GM21526 (cell line): ENCODE results near the gene BRINP1.

Source experiments
- ATAC-seq: cut with Tn5 transposase; IDR thresholded peaks from one replicate; pipeline ENCODE4 v1.9.1; 2021; ENCODE audit warnings: moderate library complexity; ENCODE audit not compliant: unreplicated experiment, low FRiP score

BRINP1 gene

GRCh38 chr9:119368681-119369581 is at the start of gene BRINP1:
Gene BRINP1 (minus strand): TSS chr9:119369435. CDS start chr9:119313355, 56,080 bp downstream.
- ATAC-seq, result no peak

GRCh38 chr9:119418721-119419120 is 49.5 kb upstream of the BRINP1 start:
- no peak for ATAC-seq

- ATAC-seq, result no peak
Observed at GRCh38 chr9:119416793-119417192, 47.6 kb upstream of the BRINP1 start.

GRCh38 chr9:119412399-119412798 is 43.2 kb upstream of the BRINP1 start:
- no peak for ATAC-seq

- ATAC-seq, result no peak
Observed at GRCh38 chr9:119409552-119409951, 40.3 kb upstream of the BRINP1 start.

- ATAC-seq, result no peak
Observed at GRCh38 chr9:119400606-119401005, 31.4 kb upstream of the BRINP1 start.

GRCh38 chr9:119398350-119398749 is 29.1 kb upstream of the BRINP1 start:
- ATAC-seq, result no peak

GRCh38 chr9:119391878-119392277 is 22.6 kb upstream of the BRINP1 start:
- no peak for ATAC-seq

- ATAC-seq, result no peak
Observed at GRCh38 chr9:119375892-119376291, 6.7 kb upstream of the BRINP1 start.

- ATAC-seq, result no peak
Observed at GRCh38 chr9:119372951-119373350, 3.7 kb upstream of the BRINP1 start.

- no peak for ATAC-seq
Observed at GRCh38 chr9:119370816-119371215, 1.6 kb upstream of the BRINP1 start.

- no peak for ATAC-seq
Observed at GRCh38 chr9:119369680-119370366, 588 bp upstream of the BRINP1 start.

- ATAC-seq, result no peak
Observed at GRCh38 chr9:119368179-119368578, 1.1 kb downstream of the BRINP1 start.

- ATAC-seq, result no peak
Observed at GRCh38 chr9:119367683-119368075, 1.6 kb downstream of the BRINP1 start.

- no peak for ATAC-seq
Observed at GRCh38 chr9:119366909-119367682, 2.1 kb downstream of the BRINP1 start.

GRCh38 chr9:119365291-119366027 is 3.8 kb downstream of the BRINP1 start:
- no peak for ATAC-seq

- ATAC-seq, result no peak
Observed at GRCh38 chr9:119360237-119360636, 9.0 kb downstream of the BRINP1 start.

GRCh38 chr9:119357336-119358096 is 11.7 kb downstream of the BRINP1 start:
- ATAC-seq, result no peak

GRCh38 chr9:119349351-119349825 is 19.8 kb downstream of the BRINP1 start:
- no peak for ATAC-seq
